Measurements from ENCODE around the gene PPP1R9A. TPM values are rescaled to one million over a fixed set of nuclear protein-coding genes. Genes with fewer than 3 reads are reported as not detected.

Gene PPP1R9A
- total RNA-seq, 1 experiment from 2014 or later = 5.9 TPM

DNA sequence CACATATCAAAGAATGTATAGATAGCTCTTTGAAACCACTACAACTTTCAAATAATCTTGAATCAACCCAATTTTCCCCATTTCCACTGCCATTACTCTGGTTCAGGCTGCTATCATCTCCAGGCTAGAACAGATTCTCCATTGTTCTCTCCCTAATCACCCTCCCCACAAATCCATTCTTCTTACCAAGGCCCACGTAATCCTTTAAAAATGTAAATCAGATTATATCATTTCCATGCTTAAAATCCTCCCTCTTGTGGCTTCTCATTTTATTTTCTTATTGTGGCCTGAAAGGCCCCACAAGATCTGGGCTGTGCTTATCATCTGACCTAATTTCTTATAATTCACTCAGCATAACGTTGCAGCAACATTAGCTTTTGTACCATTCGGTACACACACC is 420.0 kb downstream of the PPP1R9A start:
- no peaks in the 10 kb centered on the region for H3K36me3 ChIP-seq (ENCODE audit: low read depth, low read length)
- TF ChIP-seq, protein P1, sequence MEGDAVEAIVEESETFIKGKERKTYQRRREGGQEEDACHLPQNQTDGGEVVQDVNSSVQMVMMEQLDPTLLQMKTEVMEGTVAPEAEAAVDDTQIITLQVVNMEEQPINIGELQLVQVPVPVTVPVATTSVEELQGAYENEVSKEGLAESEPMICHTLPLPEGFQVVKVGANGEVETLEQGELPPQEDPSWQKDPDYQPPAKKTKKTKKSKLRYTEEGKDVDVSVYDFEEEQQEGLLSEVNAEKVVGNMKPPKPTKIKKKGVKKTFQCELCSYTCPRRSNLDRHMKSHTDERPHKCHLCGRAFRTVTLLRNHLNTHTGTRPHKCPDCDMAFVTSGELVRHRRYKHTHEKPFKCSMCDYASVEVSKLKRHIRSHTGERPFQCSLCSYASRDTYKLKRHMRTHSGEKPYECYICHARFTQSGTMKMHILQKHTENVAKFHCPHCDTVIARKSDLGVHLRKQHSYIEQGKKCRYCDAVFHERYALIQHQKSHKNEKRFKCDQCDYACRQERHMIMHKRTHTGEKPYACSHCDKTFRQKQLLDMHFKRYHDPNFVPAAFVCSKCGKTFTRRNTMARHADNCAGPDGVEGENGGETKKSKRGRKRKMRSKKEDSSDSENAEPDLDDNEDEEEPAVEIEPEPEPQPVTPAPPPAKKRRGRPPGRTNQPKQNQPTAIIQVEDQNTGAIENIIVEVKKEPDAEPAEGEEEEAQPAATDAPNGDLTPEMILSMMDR (conservative IDR thresholded peaks at IDR 0.05; ENCODE audit: low read depth, low read length) = no peak
- TF ChIP-seq EZH2phosphoT487 (IDR thresholded peaks at IDR 0.05; ENCODE audit: borderline replicate concordance, low read length) = no peak
- no peak for TF ChIP-seq EZH2 (IDR thresholded peaks at IDR 0.05; ENCODE audit: low read length, unreplicated experiment)
- no peak overlapping the region for H3K4me2 ChIP-seq (ENCODE audit: low read length)
- H2AFZ ChIP-seq (ENCODE audit: low read length) = no peak overlapping the region
- H3K79me2 ChIP-seq (ENCODE audit: low read length) = no peaks in the 10 kb centered on the region
- H3K27ac ChIP-seq (ENCODE audit: low read length) = no peak overlapping the region
- H3K27me3 ChIP-seq (ENCODE audit: low read length) = no peaks in the 10 kb centered on the region
- H3K9ac ChIP-seq (ENCODE audit: low read length) = no peak overlapping the region
- H3F3A ChIP-seq (ENCODE audit: low read length, unreplicated experiment) = no peaks in the 10 kb centered on the region
- DNase-seq = no peak
- H4K20me1 ChIP-seq (ENCODE audit: low read length) = no peaks in the 10 kb centered on the region
- ChIA-PET POLR2A (ENCODE audit: unreplicated experiment) (no interaction called here), CTCF (no interaction called here)
- H3K9me2 ChIP-seq (replicated peaks; ENCODE audit: low read length) = no peaks in the 10 kb centered on the region
- no peak overlapping the region for H3K4me3 ChIP-seq (ENCODE audit: low read length)
- no peaks in the 10 kb centered on the region; the same call in 1 of the 2 replicates for H3K4me1 ChIP-seq (ENCODE audit: insufficient read depth, low read length)
- no peaks in the 10 kb centered on the region for H3K9me3 ChIP-seq (ENCODE audit: low read length)
- ATAC-seq = no peak
- no TSS peak for BruUV-seq (replicated peaks)
- intact Hi-C loops (cut with micrococcal nuclease) = no loop called here

DNA sequence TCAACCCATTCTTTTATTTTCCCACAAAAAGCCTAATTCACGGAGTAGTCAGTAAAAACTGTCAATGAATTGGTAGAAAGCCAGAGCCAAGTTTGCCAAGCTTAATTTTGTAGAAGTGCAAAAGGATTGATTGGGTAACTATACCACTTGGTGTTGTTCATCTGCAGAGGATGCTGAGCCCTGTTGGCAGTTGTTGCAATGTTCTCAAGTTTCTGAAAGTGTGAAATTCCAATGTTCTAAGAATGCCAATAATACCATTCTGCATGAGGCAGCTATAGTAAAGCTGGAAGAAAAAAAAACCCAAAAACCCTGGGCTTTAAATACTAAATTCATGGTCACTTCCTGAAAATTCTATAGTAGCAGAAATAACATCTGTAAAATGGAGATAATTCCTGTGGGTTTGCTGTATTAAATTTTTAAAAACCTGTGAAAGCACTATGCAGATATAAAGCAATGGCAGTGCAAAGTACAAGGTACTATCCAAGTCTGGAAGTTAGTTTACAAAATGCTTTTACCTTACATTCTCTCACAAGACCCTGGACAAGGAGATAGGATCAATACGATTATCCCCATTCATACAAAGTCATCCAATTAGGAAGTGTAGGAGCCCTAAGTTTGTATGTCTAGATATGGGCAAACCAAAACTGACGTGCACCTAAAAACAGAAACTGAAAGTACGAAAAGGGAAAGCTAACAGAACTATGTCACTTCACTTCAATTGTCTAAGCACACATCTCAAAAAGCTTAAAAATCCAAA is 423.0 kb downstream of the PPP1R9A start:
- TF ChIP-seq EZH2 (IDR thresholded peaks at IDR 0.05; ENCODE audit: low read length, unreplicated experiment) (no peak), EZH2phosphoT487 (IDR thresholded peaks at IDR 0.05; ENCODE audit: borderline replicate concordance, low read length) (no peak)
- TF ChIP-seq, protein P1 (conservative IDR thresholded peaks at IDR 0.05; ENCODE audit: low read depth, low read length) = no peak
- Histone ChIP-seq H3K9me2 (replicated peaks; ENCODE audit: low read length) (no peaks in the 10 kb centered on the region), H4K20me1 (ENCODE audit: low read length) (no peaks in the 10 kb centered on the region), H3K27ac (ENCODE audit: low read length) (no peak overlapping the region), H3K79me2 (ENCODE audit: low read length) (no peaks in the 10 kb centered on the region), H3K27me3 (ENCODE audit: low read length) (no peaks in the 10 kb centered on the region), H3K4me2 (ENCODE audit: low read length) (peak overlapping the region; percentile 62), H3K4me1 (ENCODE audit: insufficient read depth, low read length) (peaks cover 2% of the 10 kb centered on the region; the same call in 1 of the 2 replicates), H3K4me3 (ENCODE audit: low read length) (peak overlapping the region; percentile 53), H2AFZ (ENCODE audit: low read length) (peak overlapping the region; percentile 41), H3K9me3 (ENCODE audit: low read length) (no peaks in the 10 kb centered on the region), H3K36me3 (ENCODE audit: low read depth, low read length) (no peaks in the 10 kb centered on the region), H3F3A (ENCODE audit: low read length, unreplicated experiment) (no peaks in the 10 kb centered on the region), H3K9ac (ENCODE audit: low read length) (no peak overlapping the region)
- DNase-seq (no peak), ATAC-seq (0 out of 2 replicates have a peak, but pooled peaks have one; percentile 27)
- CTCF ChIA-PET = no interaction called here
- POLR2A ChIA-PET (ENCODE audit: unreplicated experiment) = no interaction called here
- intact Hi-C loops (cut with micrococcal nuclease) = no loop called here
- no TSS peak for BruUV-seq (replicated peaks)

DNA sequence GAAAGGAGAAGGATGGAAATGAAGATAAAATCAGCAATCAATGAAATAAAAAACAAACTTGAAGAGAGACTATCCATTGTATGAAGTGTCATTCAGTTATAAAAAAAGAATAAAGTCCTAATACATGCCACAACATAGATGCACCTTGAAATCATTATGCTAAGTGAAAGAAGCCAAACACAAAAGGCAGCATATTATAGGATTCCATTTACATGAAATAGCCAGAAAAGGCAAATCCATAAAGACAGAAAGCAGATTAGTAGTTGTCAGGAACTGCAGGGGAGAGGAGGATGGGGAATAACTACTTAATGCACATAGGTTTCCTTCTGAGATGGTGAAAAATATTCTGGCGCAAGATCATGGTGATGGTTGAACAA is 423.6 kb downstream of the PPP1R9A start:
- Histone ChIP-seq H3K27ac (ENCODE audit: low read length) (no peak overlapping the region), H3K36me3 (ENCODE audit: low read depth, low read length) (no peaks in the 10 kb centered on the region), H3K9me2 (replicated peaks; ENCODE audit: low read length) (no peaks in the 10 kb centered on the region), H3F3A (ENCODE audit: low read length, unreplicated experiment) (no peaks in the 10 kb centered on the region), H3K4me1 (ENCODE audit: insufficient read depth, low read length) (peaks cover 5% of the 10 kb centered on the region; the same call in 1 of the 2 replicates), H2AFZ (ENCODE audit: low read length) (peak overlapping the region; percentile 41), H3K79me2 (ENCODE audit: low read length) (no peaks in the 10 kb centered on the region), H3K4me3 (ENCODE audit: low read length) (peak overlapping the region; percentile 53), H3K9me3 (ENCODE audit: low read length) (no peaks in the 10 kb centered on the region), H3K4me2 (ENCODE audit: low read length) (peak overlapping the region; percentile 62), H4K20me1 (ENCODE audit: low read length) (no peaks in the 10 kb centered on the region), H3K27me3 (ENCODE audit: low read length) (no peaks in the 10 kb centered on the region), H3K9ac (ENCODE audit: low read length) (no peak overlapping the region)
- CTCF ChIA-PET = no interaction called here
- ATAC-seq (no peak), DNase-seq (no peak)
- no peak for TF ChIP-seq EZH2 (IDR thresholded peaks at IDR 0.05; ENCODE audit: low read length, unreplicated experiment)
- TF ChIP-seq EZH2phosphoT487 (IDR thresholded peaks at IDR 0.05; ENCODE audit: borderline replicate concordance, low read length) = no peak
- TF ChIP-seq, protein P1 (conservative IDR thresholded peaks at IDR 0.05; ENCODE audit: low read depth, low read length) = no peak
- POLR2A ChIA-PET (ENCODE audit: unreplicated experiment) = no interaction called here
- BruUV-seq (replicated peaks) = no TSS peak
- intact Hi-C loops (cut with micrococcal nuclease) = no loop called here

Data from PC-3 (cell line).